GM21619 (cell line): ENCODE data around the gene OTUD1.

ENCODE experiments used
- ATAC-seq: cut with Tn5 transposase; IDR thresholded peaks from one replicate; pipeline ENCODE4 v1.9.1; 2021; ENCODE audit not compliant: unreplicated experiment

OTUD1 gene

DNA sequence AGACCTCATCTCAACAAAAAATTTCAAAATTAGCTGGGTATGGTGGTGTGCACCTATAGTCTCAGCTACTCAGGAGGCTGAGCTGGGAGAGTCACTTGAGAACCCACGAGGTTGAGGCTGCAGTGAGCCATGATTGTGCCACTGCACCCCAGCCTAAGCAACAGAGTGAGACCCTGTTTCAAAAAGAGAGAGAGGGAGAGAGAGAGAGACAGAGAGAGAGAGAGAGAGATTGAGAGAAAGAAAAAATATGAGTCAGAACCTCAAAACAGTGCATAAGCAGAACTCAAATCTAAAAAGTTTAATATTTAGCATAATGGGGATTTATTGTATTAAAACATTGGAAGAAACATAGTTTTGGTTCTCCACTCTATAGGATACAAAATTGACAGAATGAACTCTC is 17.5 kb upstream of the OTUD1 start:
- no peak for ATAC-seq

DNA sequence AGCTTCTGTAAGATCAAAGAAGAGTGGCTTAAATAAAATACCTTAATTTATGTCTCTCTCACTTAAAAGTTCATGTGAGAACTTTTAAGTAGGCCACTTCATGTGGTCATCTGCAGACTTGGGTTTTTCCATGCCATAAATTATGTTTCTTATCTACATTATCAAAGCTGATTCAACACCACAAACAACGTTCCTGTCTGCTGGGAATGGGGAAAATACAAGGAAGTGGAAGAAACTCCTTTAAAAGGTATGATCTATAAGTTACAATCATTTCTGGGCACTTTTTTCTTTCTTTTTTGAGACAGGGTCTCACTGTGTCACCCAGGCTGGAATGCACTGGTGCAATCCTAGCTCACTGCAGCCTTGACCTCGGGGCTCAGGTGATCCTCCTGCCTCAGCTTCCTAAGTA is 16.9 kb upstream of the OTUD1 start:
- no peak for ATAC-seq

DNA sequence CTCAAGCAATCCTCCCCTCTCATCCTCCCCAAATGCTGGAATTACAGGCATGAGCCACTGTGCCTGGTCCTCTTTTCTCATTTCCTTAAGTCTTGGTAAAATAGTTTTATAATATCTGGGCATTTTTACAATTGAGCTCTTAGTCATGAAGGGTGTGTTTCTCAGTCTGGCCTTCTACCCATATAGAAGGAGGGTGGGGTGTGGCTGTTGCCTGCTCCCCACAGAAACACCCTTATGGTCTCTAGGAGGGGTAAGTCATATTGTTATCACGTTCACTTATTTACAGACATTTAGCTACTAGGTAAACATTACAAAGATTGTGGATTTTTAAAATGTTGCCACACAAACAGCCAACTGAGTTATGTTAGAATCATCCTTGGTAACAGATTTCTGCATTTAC is 6.7 kb upstream of the OTUD1 start:
- no peak for ATAC-seq

DNA sequence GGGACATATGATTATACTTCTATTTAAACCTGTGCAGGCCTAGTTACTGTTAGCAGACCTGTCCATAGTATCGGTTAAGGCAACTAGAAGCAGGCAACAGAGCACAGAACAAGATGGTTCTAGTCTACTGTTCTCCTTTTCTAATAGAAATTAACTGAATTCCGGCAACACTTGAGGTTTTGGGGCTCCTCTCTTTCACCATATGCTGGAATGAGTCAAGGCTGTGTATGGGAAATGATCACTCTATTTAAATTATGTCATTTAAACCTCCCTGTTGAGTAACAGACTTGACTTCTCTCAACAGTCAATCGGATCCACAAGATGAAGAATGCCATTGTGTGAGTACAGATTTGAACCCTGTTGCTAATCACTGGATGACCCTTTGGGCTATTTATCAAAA is 6.2 kb upstream of the OTUD1 start:
- no peak for ATAC-seq

DNA sequence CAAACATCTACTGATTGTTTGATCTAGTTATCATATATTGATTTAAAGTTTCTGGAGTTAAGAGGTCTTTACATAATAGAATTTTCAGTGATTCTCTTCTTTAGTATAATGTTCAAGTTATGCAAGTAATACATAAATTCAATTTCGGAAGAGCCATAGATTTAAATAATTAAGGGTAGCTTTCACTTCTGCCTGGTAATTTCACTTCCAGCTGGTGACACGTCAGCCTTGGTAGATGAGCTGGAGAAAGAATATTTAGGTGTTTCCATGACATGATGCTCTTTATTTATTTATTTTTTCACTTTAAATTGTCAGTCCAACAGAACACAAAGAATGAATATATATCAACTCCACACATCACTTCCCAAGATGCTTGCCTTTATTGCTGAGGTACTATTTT is 5.2 kb upstream of the OTUD1 start:
- no peak for ATAC-seq

DNA sequence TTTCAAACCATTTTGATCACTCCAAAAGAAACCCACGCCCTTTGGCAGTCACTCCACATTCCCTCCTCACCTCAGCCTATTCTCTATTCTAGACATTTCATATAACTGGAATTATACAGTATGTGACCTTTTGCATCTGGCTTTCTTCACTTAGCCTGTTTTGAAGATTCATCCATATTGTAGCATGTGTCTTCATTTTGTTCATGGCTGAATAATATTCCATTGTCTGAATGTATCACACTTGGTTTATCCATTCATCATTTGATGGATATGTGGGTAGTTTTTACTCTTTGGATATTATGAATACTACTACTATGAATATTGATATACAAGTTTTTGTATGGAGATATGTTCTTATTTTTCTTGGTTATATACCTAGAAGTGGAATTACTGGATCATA is 3.5 kb upstream of the OTUD1 start:
- ATAC-seq, result no peak

DNA sequence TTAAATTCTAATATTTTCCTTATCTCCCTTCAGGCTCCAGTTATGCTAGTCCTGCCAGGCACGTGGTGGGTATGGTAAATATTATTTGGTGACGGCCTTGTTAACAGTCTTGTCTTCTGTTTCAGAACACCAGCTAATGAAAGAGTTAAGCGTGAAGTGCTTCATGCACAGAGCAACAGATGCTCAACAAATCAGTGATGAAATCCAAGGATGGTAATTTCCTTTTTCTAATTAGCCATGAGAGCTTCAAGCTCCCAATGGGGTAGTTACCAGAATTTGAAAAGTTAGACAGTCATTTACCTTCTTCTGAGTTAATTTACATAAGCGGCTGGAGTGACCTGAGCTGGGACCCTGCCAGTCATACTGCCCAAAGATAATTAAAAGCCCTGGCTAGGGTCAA is 1.9 kb upstream of the OTUD1 start:
- no peak for ATAC-seq

DNA sequence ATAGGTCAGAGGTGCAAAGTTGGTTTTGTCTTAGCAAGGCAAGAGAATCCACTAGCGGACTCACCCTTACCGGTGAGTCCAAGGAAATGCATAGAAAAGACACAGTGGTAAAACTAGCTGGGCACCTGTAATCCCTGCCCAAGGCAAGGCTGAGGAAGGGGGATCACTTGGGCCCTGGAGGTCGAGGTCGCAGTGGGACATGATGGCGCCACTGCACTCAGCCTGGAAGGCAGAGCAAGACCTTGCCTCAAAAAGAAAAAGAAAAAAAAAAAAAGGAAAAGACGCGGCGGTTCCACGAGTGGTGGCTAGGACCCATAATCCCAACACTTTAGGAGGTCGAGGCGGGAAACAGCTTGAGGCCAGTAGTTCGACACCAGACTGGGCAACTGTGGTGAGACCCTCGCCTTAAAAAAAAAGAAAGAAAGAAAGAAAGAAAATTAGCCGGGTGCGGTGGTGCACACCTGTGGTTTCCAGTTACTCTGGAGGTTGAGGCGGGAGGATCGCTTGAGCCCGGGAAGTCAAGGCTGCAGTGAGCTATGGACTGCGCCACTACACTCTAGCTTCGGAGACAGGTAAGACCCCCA is 820 bp upstream of the OTUD1 start:
- ATAC-seq, result no peak

DNA sequence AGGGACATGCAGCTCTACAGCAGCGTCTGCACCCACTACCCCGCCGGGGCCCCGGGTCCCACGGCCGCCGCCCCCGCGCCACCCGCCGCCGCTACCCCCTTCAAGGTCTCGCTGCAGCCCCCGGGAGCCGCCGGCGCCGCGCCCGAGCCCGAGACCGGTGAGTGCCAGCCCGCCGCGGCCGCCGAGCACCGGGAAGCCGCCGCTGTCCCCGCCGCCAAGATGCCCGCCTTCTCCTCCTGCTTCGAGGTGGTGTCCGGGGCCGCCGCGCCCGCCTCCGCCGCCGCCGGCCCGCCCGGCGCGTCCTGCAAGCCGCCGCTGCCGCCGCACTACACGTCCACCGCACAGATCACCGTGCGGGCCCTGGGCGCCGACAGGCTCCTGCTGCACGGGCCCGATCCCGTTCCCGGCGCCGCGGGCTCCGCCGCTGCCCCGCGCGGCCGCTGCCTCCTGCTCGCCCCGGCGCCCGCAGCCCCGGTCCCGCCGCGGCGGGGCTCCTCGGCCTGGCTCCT is 631 bp downstream of the OTUD1 start:
- ATAC-seq, result peak; percentile 7

DNA sequence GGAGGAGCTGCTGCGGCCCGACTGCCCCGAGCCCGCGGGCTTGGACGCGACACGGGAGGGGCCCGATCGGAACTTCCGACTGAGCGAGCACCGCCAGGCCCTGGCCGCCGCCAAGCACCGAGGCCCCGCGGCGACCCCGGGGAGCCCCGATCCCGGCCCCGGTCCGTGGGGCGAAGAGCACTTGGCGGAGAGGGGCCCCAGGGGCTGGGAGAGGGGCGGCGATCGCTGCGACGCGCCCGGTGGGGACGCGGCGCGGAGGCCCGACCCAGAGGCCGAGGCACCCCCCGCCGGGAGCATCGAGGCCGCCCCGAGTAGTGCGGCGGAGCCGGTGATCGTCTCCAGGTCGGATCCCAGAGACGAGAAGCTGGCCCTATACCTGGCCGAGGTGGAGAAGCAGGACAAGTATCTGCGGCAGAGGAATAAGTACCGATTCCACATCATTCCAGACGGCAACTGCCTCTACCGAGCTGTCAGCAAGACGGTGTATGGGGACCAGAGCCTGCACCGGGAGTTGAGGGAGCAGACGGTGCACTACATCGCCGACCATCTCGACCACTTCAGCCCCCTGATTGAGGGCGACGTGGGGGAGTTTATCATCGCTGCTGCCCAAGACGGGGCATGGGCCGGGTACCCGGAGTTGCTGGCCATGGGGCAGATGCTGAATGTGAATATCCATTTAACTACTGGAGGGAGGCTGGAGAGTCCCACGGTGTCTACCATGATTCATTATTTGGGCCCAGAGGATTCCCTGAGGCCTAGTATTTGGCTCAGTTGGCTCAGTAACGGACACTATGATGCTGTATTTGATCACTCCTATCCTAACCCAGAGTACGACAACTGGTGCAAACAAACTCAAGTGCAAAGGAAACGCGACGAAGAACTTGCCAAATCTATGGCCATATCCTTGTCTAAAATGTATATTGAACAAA is 1.4 kb downstream of the OTUD1 start:
- peak; percentile 12 for ATAC-seq

DNA sequence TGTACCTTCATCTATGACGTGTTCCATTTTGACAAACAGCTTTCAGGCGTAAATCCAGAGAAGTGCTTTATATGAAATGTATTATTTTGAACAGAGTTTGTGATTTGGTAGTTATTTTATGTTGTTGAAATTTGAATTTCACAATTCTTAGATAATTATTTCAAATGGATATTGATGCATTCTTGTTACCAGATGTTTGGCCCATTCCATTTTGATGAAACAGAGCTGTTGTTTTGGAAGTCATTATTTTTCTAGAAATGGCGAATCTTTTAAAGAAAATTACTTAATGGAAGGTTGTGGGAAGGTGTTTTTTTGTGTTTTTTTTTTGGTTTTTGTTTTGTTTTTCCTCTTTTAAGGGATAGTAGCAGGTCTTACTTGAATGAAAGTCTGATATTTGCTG is 2.4 kb downstream of the OTUD1 start:
- ATAC-seq, result no peak

DNA sequence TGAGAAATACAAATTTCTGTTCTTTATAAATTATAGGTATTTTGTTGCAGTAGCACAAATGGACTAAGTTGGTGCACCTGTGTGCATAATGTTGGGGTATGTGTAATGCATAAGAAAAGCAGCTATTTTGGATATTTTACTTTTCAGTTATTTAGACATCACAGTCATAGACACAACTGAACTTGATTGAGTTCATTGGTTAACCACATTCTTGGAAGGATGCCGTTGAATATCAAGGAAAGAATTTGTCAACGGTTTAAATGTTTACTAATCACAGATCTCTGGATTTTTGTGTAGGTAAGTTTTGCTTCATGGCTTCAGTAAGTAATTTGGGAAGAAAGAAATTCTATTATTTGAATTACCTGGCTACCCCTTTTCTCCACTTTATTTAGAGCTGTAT is 4.1 kb downstream of the OTUD1 start:
- no peak for ATAC-seq

DNA sequence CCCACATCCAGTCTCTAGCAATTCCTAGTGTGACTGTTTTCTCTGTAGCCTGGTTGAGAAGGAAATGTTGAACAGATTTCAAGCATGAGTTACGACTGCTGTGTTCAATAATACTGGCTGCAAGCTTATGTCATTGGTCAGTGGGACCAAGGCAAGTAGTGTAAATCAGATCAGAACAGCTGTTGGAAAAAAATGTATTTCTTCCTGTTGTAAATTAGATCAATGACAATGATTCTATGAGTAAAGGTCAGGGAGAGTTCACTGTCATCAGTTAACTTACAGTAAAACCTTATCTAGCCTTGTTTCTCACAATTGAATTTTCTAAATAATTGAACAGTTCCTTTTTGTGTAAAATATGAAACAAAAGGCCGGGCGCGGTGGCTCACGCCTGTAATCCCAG is 6.7 kb downstream of the OTUD1 start:
- ATAC-seq, result no peak

DNA sequence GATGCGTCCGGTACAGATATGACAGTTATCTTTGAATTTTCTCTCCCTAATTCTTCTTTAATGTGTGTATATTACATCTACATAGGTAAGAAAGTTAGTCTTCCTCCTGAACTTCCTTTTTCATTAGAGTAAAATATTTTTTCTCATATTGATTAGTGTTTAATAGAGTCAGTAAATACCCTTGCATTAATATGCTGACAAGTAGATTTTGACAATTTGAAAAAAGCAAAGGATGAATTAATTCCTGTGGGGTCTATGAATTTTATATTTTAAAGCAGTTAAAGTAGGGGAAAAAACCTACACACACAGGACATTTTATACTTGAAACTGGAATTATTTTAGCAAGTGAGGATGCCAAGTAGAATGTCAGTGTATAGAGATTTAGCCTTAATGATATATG is 9.4 kb downstream of the OTUD1 start:
- no peak for ATAC-seq

DNA sequence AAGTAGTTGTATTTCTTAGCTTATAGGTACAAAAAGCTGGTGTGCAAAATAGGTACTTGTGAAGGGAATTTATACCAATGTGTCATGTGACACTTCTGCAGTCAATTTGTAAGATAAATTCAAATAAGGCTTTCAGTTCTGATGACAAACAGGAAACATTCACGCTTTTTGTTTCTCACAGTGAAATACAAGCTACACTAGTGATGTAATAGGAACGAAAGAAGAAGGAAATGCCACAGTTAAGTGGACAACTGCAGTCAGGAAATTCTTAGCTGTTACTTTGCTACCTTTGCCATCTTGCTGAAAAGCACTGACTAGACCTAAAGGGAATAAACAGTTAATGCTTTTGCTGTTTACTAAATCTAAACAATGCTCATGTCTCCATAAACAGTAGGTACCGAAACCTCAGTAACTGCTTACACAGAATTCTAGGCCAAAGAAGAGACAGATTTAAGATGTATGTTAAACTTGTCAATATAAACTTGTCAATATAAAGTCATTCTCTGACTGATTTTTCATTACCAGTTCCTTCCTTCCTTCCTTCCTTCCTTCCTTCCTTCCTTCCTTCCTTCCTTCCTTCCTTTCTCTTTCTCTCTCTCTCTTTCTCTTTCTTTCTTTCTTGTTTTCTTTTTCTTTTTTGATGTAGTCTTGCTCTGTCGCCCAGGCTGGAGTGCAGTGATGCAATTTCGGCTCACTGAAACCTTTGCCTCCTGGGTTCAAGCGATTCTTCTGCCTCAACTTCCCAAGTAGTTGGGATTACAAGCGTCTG is 10.1 kb downstream of the OTUD1 start:
- ATAC-seq, result peak; percentile 95

DNA sequence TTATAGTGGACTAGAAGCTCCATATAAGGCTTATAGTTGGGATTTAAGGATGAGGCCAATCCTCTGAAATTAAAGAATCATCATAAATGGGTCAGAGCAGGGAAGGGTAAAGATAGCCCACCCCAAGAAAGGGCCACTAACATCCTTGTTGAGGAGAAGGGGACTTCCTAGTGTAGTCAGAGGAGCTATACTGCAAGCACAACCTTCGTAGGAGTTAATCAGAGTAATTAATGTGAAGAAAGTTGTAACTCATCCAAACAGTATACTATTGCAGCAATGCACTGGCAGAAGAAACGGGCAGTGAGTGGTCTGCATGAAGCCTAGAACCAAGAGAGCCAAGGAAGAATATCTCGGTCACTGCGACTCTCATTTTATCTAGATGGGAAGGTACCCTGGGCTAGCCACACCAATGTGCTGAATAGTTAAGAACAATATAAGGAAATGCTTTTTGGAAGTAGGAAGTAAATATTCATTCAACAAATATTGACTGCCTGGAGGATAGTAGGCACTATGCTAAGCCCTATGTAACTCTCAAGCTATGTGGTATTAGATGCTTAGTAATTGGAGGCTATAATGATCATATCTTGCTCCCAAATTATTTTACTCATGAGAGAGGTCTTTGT is 13.3 kb downstream of the OTUD1 start:
- no peak for ATAC-seq

DNA sequence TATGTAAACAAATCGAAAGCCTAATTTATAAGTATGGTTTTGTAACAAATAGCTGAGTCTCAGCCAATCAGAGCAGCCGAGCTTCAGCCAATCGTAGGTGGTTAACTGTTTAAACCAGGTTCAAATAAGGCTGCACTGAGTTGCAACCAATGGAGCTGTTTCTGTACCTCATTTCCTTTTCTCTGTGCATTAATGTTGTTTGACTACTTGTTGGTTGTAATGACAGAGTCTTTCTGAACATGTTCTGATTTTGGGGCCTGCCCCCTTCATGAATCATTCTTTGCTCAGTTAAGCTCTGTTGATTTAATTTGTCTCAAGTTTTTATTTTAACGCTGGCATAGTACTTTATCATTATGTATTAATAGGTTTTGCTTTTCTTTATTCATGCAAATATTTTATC is 14.6 kb downstream of the OTUD1 start:
- no peak for ATAC-seq

DNA sequence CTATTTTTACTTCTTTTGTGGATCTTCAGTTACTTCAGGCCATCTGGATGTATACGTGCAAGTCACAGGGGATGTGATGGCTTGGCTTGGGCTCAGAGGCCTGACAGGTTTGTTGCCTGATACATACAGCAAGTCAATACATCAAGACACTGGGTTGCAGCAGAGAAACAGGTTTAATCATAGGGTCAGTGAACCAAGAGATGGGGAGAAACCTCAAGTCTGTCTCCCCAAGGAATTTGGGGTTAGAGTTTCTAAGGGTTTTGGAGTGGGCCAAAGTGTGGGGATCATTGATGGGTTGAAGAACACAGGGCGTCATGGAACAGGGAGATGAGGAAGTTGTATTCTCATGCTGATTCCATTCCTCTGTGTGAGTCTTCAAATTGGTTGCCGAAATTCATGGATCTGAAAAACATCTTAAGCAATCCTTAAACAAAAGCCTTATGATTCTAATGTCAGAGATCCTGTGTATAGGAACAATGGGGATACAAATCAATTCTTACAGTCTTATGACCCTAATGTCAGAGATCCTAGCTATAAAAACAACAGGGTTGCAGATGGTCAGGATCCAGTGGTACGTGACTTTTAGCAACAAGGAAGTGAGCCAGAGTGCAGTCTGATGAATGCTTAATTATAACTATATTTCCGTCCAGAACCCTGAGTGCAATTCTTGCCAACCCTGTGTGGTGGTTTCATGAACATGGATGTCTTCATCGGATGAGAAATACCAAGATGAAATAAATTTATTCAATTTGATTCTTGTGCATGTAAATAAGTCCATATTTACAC is 18.9 kb downstream of the OTUD1 start:
- ATAC-seq, result no peak

DNA sequence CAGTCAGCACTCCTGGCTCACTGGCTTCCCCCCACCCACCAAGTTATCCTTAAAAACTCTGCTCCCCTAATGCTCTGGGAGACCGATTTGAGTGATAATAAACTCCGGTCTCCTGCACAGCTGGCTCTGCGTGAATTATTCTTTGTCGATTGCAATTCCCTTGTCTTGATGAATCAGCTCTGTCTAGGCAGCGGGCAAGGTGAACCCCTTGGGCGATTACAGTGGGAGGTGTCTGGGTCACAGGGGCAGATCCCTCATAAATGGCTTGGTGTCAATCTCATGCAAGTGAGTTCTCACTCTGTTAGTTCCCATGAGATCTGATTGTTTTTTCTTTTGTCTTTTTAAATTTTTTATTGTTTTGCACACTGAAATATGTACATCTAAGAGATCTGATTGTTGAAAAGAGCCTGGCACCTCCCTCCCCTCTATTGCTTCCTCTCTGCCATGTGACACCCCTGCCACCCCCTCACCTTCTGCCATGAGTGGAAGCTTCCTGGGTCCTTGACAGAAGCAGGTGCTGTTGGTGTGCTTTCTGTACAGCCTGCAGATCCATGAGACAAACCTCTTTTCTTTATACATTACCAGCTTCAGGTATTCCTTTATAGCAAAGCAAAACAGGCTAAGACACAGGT is 20.5 kb downstream of the OTUD1 start:
- ATAC-seq, result no peak

DNA sequence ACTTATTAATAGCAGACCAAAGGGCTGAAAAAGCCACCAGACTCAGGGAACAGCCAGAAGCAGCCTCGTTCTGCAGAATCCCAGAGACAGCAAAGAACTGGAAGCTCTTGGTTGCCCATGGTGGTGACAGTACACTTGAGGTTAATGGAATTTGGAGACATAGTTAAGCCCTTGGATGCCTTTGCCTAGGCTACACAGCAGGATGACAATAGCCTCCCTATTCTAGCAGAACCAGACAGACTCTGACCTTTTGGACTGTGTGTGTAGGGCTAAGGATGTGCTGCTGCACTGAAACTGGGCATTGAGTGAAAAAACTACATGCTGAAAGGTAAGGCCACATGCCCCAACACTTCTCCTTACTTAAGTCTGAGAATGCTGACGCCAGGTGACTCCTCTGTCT is 22.7 kb downstream of the OTUD1 start:
- no peak for ATAC-seq
